ENCODE results near the gene CCDC74B. TPM values are rescaled to one million over a fixed set of nuclear protein-coding genes. Genes with fewer than 3 reads are reported as not detected.
"Not testable (repeated sequence)": the region's sequence is repeated elsewhere in the genome, so short reads cannot be mapped to it uniquely, and the experiment has no call there.

The CCDC74B gene
- total RNA-seq, 1 donor from 2014 or later = 8.8 TPM

GRCh38 chr2:130169896-130170295, 25.0 kb upstream of the CCDC74B start:
- Histone ChIP-seq H3F3A (ENCODE audit: low read depth) (no peaks in the 10 kb centered on the region), H3K4me2 (no peak overlapping the region), H3K9me3 (ENCODE audit: low read depth) (no peaks in the 10 kb centered on the region), H3K27ac (no peak overlapping the region), H4K20me1 (ENCODE audit: low read depth) (peaks cover 13% of the 10 kb centered on the region), H3K9ac (no peak overlapping the region), H2AFZ (replicated peaks) (no peak overlapping the region), H3K79me2 (ENCODE audit: low read depth) (no peaks in the 10 kb centered on the region), H3K4me3 (no peak overlapping the region), H3K27me3 (no peaks in the 10 kb centered on the region), H3K4me1 (no peaks in the 10 kb centered on the region), H3K36me3 (no peaks in the 10 kb centered on the region)
- no peak for DNase-seq (ENCODE audit: low spot score)
- Mint-ChIP-seq H3K36me3 (peaks cover 24% of the 10 kb centered on the region), H3K27ac (no peak overlapping the region), H3K27me3 (ENCODE audit: insufficient read depth, low read depth) (no peaks in the 10 kb centered on the region), H3K9me3 (no peaks in the 10 kb centered on the region), H3K4me1 (no peaks in the 10 kb centered on the region), H3K4me3 (no peak overlapping the region)
- no peak for TF ChIP-seq EZH2phosphoT487 (IDR thresholded peaks at IDR 0.05)
- no peak for TF ChIP-seq EZH2 (IDR thresholded peaks at IDR 0.05)
- TF ChIP-seq, protein P1, sequence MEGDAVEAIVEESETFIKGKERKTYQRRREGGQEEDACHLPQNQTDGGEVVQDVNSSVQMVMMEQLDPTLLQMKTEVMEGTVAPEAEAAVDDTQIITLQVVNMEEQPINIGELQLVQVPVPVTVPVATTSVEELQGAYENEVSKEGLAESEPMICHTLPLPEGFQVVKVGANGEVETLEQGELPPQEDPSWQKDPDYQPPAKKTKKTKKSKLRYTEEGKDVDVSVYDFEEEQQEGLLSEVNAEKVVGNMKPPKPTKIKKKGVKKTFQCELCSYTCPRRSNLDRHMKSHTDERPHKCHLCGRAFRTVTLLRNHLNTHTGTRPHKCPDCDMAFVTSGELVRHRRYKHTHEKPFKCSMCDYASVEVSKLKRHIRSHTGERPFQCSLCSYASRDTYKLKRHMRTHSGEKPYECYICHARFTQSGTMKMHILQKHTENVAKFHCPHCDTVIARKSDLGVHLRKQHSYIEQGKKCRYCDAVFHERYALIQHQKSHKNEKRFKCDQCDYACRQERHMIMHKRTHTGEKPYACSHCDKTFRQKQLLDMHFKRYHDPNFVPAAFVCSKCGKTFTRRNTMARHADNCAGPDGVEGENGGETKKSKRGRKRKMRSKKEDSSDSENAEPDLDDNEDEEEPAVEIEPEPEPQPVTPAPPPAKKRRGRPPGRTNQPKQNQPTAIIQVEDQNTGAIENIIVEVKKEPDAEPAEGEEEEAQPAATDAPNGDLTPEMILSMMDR (IDR thresholded peaks at IDR 0.05) = no peak

DNA sequence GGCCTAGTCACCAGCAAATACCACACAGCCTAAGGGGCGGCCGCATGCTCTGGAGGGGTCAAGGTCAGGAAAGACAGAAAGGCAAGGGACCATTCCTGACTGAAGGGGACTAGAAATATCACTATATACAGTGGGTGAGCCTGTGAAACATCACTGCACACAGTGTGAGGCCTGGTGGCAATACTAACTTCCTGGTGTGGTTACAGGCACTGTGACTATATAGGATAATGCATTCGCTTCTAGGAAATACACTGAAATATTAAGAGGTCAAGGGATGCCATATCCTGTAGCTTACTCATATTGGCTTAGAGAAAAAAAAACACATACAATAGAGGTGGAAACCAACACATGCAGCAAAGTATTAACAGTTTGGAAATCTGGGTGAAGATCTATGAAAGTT, 24.3 kb upstream of the CCDC74B start:
- H2AFZ ChIP-seq (replicated peaks); H3K4me1 ChIP-seq; H3K27ac Mint-ChIP-seq; H3K27me3 ChIP-seq; H3K4me3 Mint-ChIP-seq; H3F3A ChIP-seq (ENCODE audit: low read depth); H3K9me3 ChIP-seq (ENCODE audit: low read depth); H3K27ac ChIP-seq; H3K36me3 ChIP-seq; H3K79me2 ChIP-seq (ENCODE audit: low read depth); H3K9me3 Mint-ChIP-seq; H3K4me1 Mint-ChIP-seq; H3K4me3 ChIP-seq; DNase-seq (ENCODE audit: low spot score); H3K9ac ChIP-seq; H3K27me3 Mint-ChIP-seq (ENCODE audit: insufficient read depth, low read depth); H3K4me2 ChIP-seq: not testable (repeated sequence)
- peaks cover 28% of the 10 kb centered on the region for H3K36me3 Mint-ChIP-seq
- H4K20me1 ChIP-seq (ENCODE audit: low read depth) = peaks cover 13% of the 10 kb centered on the region

DNA sequence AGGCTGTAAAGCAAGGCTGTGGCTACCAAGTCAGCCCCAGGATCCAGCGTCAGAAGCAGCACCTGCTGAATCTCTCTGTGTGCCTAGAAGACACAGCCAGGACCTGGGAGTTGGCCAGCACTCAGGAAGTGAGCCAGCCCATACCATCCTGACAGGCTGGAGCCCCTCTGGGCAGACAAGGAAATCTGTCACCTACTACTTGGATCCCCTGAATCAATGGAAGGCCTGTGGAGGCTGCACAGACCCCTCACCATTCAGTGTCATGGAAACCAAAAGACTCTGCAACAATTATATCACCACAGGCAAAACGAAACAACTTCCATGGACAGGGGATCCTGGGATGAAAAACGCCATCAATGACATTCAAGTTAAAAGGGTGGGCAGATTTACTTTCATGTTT, 21.7 kb upstream of the CCDC74B start:
- not testable (repeated sequence) for DNase-seq (ENCODE audit: low spot score); H3K4me3 Mint-ChIP-seq
- peaks cover 27% of the 10 kb centered on the region for H3K36me3 Mint-ChIP-seq

DNA sequence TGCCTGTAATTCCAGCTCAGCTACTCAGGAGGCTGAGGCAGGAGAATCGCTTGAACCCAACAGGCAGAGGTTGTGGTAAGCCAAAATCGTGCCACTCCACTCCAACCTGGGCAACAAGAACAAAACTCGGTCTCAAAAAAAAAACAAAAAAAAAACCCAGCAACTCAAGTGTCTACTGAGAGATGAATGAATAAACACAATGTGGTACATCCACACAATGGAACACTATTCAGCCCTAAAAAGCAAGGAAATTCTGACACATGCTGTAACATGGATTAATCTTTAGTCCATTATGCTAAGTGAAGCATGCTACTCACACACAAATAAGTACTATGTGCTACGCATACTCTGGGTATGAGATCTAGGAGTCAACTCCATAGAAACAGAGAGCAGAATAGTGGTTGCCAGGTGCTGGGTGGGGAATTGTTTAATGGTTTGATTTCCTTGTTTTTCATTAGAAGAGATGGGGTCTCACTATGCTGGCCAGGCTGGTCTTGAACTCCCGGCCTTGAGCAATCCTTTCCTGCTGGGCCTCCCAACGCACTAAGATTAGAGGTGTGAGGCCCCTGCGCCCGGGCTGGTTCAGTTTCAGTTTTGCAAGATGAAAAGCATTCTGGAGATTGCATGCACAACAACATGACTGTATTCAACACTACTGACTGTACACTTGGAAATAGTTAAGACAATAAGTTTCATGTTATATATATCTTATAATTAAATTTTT, 20.5 kb upstream of the CCDC74B start:
- no peaks in the 10 kb centered on the region for H3K27me3 Mint-ChIP-seq (ENCODE audit: insufficient read depth, low read depth)
- no peak for DNase-seq (ENCODE audit: low spot score)
- Histone ChIP-seq H3K4me3 (no peak overlapping the region), H3K36me3 (no peaks in the 10 kb centered on the region), H3K79me2 (ENCODE audit: low read depth) (no peaks in the 10 kb centered on the region), H3K4me2 (no peak overlapping the region), H4K20me1 (ENCODE audit: low read depth) (peaks cover 12% of the 10 kb centered on the region), H3F3A (ENCODE audit: low read depth) (no peaks in the 10 kb centered on the region), H3K27me3 (no peaks in the 10 kb centered on the region), H3K9me3 (ENCODE audit: low read depth) (no peaks in the 10 kb centered on the region), H2AFZ (replicated peaks) (no peak overlapping the region), H3K4me1 (no peaks in the 10 kb centered on the region), H3K9ac (no peak overlapping the region), H3K27ac (no peak overlapping the region)
- no peaks in the 10 kb centered on the region for H3K9me3 Mint-ChIP-seq
- no peak for TF ChIP-seq EZH2phosphoT487 (IDR thresholded peaks at IDR 0.05)
- no peak for TF ChIP-seq EZH2 (IDR thresholded peaks at IDR 0.05)
- TF ChIP-seq, protein P1 (IDR thresholded peaks at IDR 0.05) = no peak
- no peaks in the 10 kb centered on the region for H3K4me1 Mint-ChIP-seq
- H3K27ac Mint-ChIP-seq = no peak overlapping the region
- H3K4me3 Mint-ChIP-seq = no peak overlapping the region
- peaks cover 24% of the 10 kb centered on the region for H3K36me3 Mint-ChIP-seq

More for the DNA sequence above, 21.7 kb upstream of the CCDC74B start:
- not testable (repeated sequence) for H3K4me3 ChIP-seq; H4K20me1 ChIP-seq (ENCODE audit: low read depth); H3K9me3 Mint-ChIP-seq; H2AFZ ChIP-seq (replicated peaks); H3K9ac ChIP-seq; H3K4me1 Mint-ChIP-seq; H3K27ac ChIP-seq; H3K9me3 ChIP-seq (ENCODE audit: low read depth); H3K27me3 ChIP-seq; H3K79me2 ChIP-seq (ENCODE audit: low read depth); H3K4me2 ChIP-seq; H3K27me3 Mint-ChIP-seq (ENCODE audit: insufficient read depth, low read depth); H3K27ac Mint-ChIP-seq; H3F3A ChIP-seq (ENCODE audit: low read depth); H3K36me3 ChIP-seq; H3K4me1 ChIP-seq

Measured in neural progenitor cell (in vitro differentiated cells).